Prostate gland (tissue), 2 donors: Measurements from ENCODE around the gene TKTL1. TPM values are rescaled to one million over a fixed set of nuclear protein-coding genes. Genes with fewer than 3 reads are reported as not detected.

Experiments used
- DNase-seq: peaks from one replicate; pipeline ENCODE4 v3.0.0-alpha.2; 2019; ENCODE audit warnings: low spot score
- H3K27ac ChIP-seq, 2 donors: fragments of 200-600 bp; sonication (generic); 2 replicates each; pipeline ENCODE4 v1.5.1; 2017 to 2019
- H3K27me3 ChIP-seq: fragments of 200-600 bp; sonication (generic); replicated peaks from 2 replicates; pipeline ENCODE4 v1.5.1; 2019; ENCODE audit not compliant: insufficient read depth
- H3K36me3 ChIP-seq, 2 donors: fragments of 200-600 bp; sonication (generic); 1 replicate in 1 of 2; 2 replicates in 1 of 2; pipeline versions ENCODE4 v1.5.1 to v1.8.1; 2017 to 2019
- H3K4me1 ChIP-seq: fragments of 200-600 bp; sonication (generic); replicated peaks from 2 replicates; pipeline ENCODE4 v1.5.1; 2019
- H3K4me3 ChIP-seq, 2 donors: fragments of 200-600 bp; sonication (generic); 2 replicates each; pipeline ENCODE4 v1.5.1; 2017 to 2019
- H3K9me3 ChIP-seq: fragments of 200-600 bp; sonication (generic); 2 replicates; pipeline ENCODE4 v1.5.1; 2017
- CTCF ChIP-seq, 4 experiments: fragments of 200-600 bp in 2 of 4; fragments of 450-650 bp in 2 of 4; sonication (generic) in 2 of 4; IDR thresholded peaks; 1 replicate in 3 of 4; 2 replicates in 1 of 4; pipeline ENCODE4 v1.5.1; 2016 to 2019; ENCODE audit warnings: antibody characterized with exemption in 4 of 4, mild to moderate bottlenecking in 2 of 4, moderate library complexity in 2 of 4
- POLR2A ChIP-seq: fragments of 450-650 bp; IDR thresholded peaks from one replicate; pipeline ENCODE4 v1.6.1; 2016; ENCODE audit warnings: antibody characterized with exemption, mild to moderate bottlenecking
- POLR2AphosphoS5 ChIP-seq: sonication (generic); formaldehyde crosslinking; IDR thresholded peaks from one replicate; pipeline ENCODE4 v1.6.1; 2017; ENCODE audit warnings: antibody characterized with exemption
- WGBS: methylation state at CpG from one replicate; pipeline ENCODE4 v1.1.5; 2018; 5-methylcytosine and 5-hydroxymethylcytosine counted together
- intact Hi-C: fragments of 100-400 bp; cut with DNase I; formaldehyde crosslinking; loops from one replicate; pipeline ENCODE4 v1.14.2; 2022
- total RNA-seq, 2 donors: library from RNA; depleted of rRNA; stranded (reverse); fragments of >200 nt; gene quantifications; one replicate each; pipeline ENCODE4 v1.1.0, GENCODE V29; 2016

The TKTL1 gene
- total RNA-seq, 2 donors from 2014 or later: 113 TPM; not detected in 1

- Histone ChIP-seq H3K4me1 (no peaks in the 10 kb centered on the region), H3K9me3 (no peaks in the 10 kb centered on the region), H3K27ac (no peak overlapping the region), H3K4me3 (no peak overlapping the region), H3K27me3 (no peaks in the 10 kb centered on the region), H3K36me3 (no peaks in the 10 kb centered on the region)
- WGBS: no CpG with 5 or more reads among the region's 11 CpGs
- DNase-seq: no peak
- intact Hi-C loops: no loop called here
- no peak for TF ChIP-seq CTCF (IDR thresholded peaks at IDR 0.05)
- no peak for TF ChIP-seq POLR2AphosphoS5
Observed at GRCh38 chrX:154358011-154358410, 62.4 kb downstream of the TKTL1 start.

- no peak overlapping the region for H3K27ac ChIP-seq
- no peaks in the 10 kb centered on the region for H3K4me1 ChIP-seq
- intact Hi-C loops: no loop called here
- no peak for DNase-seq
- H3K36me3 ChIP-seq: no peaks in the 10 kb centered on the region
- TF ChIP-seq CTCF (IDR thresholded peaks at IDR 0.05): no peak
- no peak for TF ChIP-seq POLR2A
- no peak for TF ChIP-seq POLR2AphosphoS5
- no peaks in the 10 kb centered on the region for H3K9me3 ChIP-seq
- no peak overlapping the region for H3K4me3 ChIP-seq
- no peaks in the 10 kb centered on the region for H3K27me3 ChIP-seq
- 65% methylated on average over 5 of the region's 6 CpGs for WGBS
Observed at GRCh38 chrX:154358829-154359228, 63.2 kb downstream of the TKTL1 start.

GRCh38 chrX:154359362-154360154 is 64.0 kb downstream of the TKTL1 start:
- Histone ChIP-seq H3K4me3 (no peak overlapping the region), H3K4me1 (no peaks in the 10 kb centered on the region), H3K36me3 (no peaks in the 10 kb centered on the region), H3K9me3 (no peaks in the 10 kb centered on the region), H3K27ac (no peak overlapping the region), H3K27me3 (no peaks in the 10 kb centered on the region)
- no peak for TF ChIP-seq CTCF (IDR thresholded peaks at IDR 0.05)
- TF ChIP-seq POLR2A: no peak
- TF ChIP-seq POLR2AphosphoS5: no peak
- 84% methylated on average over 12 of the region's 41 CpGs for WGBS
- intact Hi-C loops: no loop called here
- DNase-seq: no peak

- 73% methylated on average over 18 of the region's 34 CpGs for WGBS
- no peaks in the 10 kb centered on the region for H3K4me1 ChIP-seq
- DNase-seq: no peak
- no peak overlapping the region for H3K4me3 ChIP-seq
- intact Hi-C loops: no loop called here
- H3K9me3 ChIP-seq: no peaks in the 10 kb centered on the region
- no peaks in the 10 kb centered on the region for H3K36me3 ChIP-seq
- no peaks in the 10 kb centered on the region for H3K27me3 ChIP-seq
- TF ChIP-seq POLR2AphosphoS5 (no peak), CTCF (IDR thresholded peaks at IDR 0.05) (no peak), POLR2A (no peak)
- H3K27ac ChIP-seq: no peak overlapping the region
Observed at GRCh38 chrX:154360155-154360713, 64.6 kb downstream of the TKTL1 start.
